ENCODE results near the gene ADGRG1. TPM values are rescaled to one million over a fixed set of nuclear protein-coding genes. Genes with fewer than 3 reads are reported as not detected.

ADGRG1 gene
- polyA plus RNA-seq, 1 of the 3 experiments (the other 2 are of a cell fraction), result 7.4 TPM

DNA sequence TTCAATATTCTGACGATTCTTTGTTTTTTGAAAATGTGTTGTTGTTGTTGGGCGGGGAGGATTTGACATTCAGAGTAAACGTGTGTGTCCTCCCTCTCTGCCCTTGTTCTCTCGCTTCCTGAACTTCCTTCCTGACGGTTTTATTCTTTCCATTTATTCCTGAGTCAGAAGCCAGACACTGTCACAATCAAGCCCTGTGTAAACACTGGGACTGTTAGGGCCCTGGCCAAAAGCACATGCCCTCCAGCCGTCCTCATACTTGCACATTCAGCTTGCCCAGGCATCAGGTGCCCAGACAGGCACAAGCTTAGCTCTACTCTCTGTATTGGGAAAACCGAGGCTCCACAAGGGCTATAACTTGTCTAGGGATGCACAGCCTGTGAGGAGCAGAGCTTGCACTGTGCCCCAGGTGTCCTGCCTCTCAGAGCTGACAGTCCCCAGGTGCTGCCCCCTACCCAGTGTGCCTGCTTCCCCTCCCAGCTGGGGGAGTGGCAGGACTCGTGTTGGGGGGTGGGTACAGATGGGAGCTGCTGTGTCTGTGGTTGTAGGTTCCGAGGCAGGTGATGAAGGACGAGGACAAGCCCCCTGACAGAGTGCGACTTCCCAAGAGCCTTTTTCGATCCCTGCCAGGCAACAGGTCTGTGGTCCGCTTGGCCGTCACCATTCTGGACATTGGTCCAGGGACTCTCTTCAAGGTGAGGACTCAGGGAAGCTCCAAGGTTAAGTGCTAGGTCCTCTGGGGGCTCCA lies 49.4 kb downstream of the ADGRG1 start:
- H3K9me2 ChIP-seq, result no peaks in the 10 kb centered on the region
- no peak overlapping the region for H3K27ac ChIP-seq (ENCODE audit: low read depth in 2 of 2, low read length in 1 of 2)
- TF ChIP-seq FOXJ3 (CRISPR knock-in tag; IDR thresholded peaks at IDR 0.05) (no peak), MXI1 (IDR thresholded peaks at IDR 0.05; ENCODE audit: low read depth, low read length) (no peak), NRF1 (IDR thresholded peaks at IDR 0.05; ENCODE audit: low read depth, low read length) (no peak), RFX5 (IDR thresholded peaks at IDR 0.05; ENCODE audit: low read length) (no peak), EP300 (IDR thresholded peaks at IDR 0.05; ENCODE audit: borderline replicate concordance in 1 of 2, low read depth in 1 of 2, low read length in 1 of 2) (no peak), FOSL2 (IDR thresholded peaks at IDR 0.05; ENCODE audit: borderline replicate concordance, low read depth) (no peak), RCOR1 (IDR thresholded peaks at IDR 0.05; ENCODE audit: low read length) (no peak), RAD21 (IDR thresholded peaks at IDR 0.05; ENCODE audit: low read length) (no peak), RXRA (IDR thresholded peaks at IDR 0.05; ENCODE audit: borderline replicate concordance, low read depth) (no peak), SIN3A (IDR thresholded peaks at IDR 0.05; ENCODE audit: borderline replicate concordance, low read depth, low read length) (no peak), EZH2phosphoT487 (IDR thresholded peaks at IDR 0.05; ENCODE audit: borderline replicate concordance, low read depth) (no peak), ELF1 (IDR thresholded peaks at IDR 0.05) (no peak)
- TF ChIP-seq, protein P1, sequence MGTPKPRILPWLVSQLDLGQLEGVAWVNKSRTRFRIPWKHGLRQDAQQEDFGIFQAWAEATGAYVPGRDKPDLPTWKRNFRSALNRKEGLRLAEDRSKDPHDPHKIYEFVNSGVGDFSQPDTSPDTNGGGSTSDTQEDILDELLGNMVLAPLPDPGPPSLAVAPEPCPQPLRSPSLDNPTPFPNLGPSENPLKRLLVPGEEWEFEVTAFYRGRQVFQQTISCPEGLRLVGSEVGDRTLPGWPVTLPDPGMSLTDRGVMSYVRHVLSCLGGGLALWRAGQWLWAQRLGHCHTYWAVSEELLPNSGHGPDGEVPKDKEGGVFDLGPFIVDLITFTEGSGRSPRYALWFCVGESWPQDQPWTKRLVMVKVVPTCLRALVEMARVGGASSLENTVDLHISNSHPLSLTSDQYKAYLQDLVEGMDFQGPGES (IDR thresholded peaks at IDR 0.05; ENCODE audit: low read depth, low read length), result no peak
- TF ChIP-seq, protein P2, sequence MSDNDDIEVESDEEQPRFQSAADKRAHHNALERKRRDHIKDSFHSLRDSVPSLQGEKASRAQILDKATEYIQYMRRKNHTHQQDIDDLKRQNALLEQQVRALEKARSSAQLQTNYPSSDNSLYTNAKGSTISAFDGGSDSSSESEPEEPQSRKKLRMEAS (IDR thresholded peaks at IDR 0.05; ENCODE audit: low read depth), result no peak
- TF ChIP-seq, protein P3, sequence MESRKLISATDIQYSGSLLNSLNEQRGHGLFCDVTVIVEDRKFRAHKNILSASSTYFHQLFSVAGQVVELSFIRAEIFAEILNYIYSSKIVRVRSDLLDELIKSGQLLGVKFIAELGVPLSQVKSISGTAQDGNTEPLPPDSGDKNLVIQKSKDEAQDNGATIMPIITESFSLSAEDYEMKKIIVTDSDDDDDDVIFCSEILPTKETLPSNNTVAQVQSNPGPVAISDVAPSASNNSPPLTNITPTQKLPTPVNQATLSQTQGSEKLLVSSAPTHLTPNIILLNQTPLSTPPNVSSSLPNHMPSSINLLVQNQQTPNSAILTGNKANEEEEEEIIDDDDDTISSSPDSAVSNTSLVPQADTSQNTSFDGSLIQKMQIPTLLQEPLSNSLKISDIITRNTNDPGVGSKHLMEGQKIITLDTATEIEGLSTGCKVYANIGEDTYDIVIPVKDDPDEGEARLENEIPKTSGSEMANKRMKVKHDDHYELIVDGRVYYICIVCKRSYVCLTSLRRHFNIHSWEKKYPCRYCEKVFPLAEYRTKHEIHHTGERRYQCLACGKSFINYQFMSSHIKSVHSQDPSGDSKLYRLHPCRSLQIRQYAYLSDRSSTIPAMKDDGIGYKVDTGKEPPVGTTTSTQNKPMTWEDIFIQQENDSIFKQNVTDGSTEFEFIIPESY (IDR thresholded peaks at IDR 0.05; ENCODE audit: borderline replicate concordance, low read depth), result no peak
- TF ChIP-seq, protein P4, sequence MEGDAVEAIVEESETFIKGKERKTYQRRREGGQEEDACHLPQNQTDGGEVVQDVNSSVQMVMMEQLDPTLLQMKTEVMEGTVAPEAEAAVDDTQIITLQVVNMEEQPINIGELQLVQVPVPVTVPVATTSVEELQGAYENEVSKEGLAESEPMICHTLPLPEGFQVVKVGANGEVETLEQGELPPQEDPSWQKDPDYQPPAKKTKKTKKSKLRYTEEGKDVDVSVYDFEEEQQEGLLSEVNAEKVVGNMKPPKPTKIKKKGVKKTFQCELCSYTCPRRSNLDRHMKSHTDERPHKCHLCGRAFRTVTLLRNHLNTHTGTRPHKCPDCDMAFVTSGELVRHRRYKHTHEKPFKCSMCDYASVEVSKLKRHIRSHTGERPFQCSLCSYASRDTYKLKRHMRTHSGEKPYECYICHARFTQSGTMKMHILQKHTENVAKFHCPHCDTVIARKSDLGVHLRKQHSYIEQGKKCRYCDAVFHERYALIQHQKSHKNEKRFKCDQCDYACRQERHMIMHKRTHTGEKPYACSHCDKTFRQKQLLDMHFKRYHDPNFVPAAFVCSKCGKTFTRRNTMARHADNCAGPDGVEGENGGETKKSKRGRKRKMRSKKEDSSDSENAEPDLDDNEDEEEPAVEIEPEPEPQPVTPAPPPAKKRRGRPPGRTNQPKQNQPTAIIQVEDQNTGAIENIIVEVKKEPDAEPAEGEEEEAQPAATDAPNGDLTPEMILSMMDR (IDR thresholded peaks at IDR 0.05), result no peak
- 51% methylated on average over 12 of the region's 14 CpGs for WGBS (ENCODE audit: low lambda C conversion rate)
- H3K9me3 ChIP-seq, result no peaks in the 10 kb centered on the region
- no peaks in the 10 kb centered on the region for H4K20me1 ChIP-seq (ENCODE audit: insufficient read depth)
- H3K79me2 ChIP-seq (ENCODE audit: insufficient read depth), result no peaks in the 10 kb centered on the region
- peaks cover 0 to 3% of the 10 kb centered on the region in 2 experiments; a peak in 1 of 4 replicates for H3K4me1 ChIP-seq (ENCODE audit: control insufficient read depth in 1 of 2, insufficient read depth in 2 of 2, low read depth in 1 of 2, low read length in 1 of 2)
- peaks cover 4% of the 10 kb centered on the region; the same call in 1 of the 2 replicates for H3K27me3 ChIP-seq (ENCODE audit: insufficient read depth)
- no peak for DNase-seq
- H3K9ac ChIP-seq, result no peak overlapping the region
- H3K4me2 ChIP-seq, result no peak overlapping the region
- no peak overlapping the region for H2AFZ ChIP-seq (ENCODE audit: low read depth)
- ChIA-PET CTCF (interaction anchor here (0.7 to 1.6 kb wide), 2 partner anchors 13 to 101 kb away, joined by 3 to 6 read pairs; no protein-coding TSS in a partner anchor), POLR2A (no interaction called here)
- no peaks in the 10 kb centered on the region for H3K36me3 ChIP-seq (replicated peaks in 1 of 2; ENCODE audit: control insufficient read depth in 1 of 2, insufficient read depth in 2 of 2, low read length in 1 of 2)
- H3K4me3 ChIP-seq (ENCODE audit: low read depth in 2 of 2, low read length in 1 of 2), result no peak overlapping the region
- no peaks in the 10 kb centered on the region for H3F3A ChIP-seq (replicated peaks; ENCODE audit: insufficient read depth)
